NOMO-1 (cell line): ENCODE measurements around the gene LCNL1.

Experiments used
- DNase-seq, 2 experiments: peaks; one replicate each; lab custom pipeline; 2025; ENCODE audit not compliant: unreplicated experiment in 2 of 2; lab: John Stamatoyannopoulos, UW

LCNL1 gene

GRCh38 chr9:136973618-136974617 is 8.9 kb upstream of the LCNL1 start:
- DNase-seq: no peak

GRCh38 chr9:136974817-136975535 is 7.8 kb upstream of the LCNL1 start:
- DNase-seq: no peak

GRCh38 chr9:136975644-136976043 is 7.1 kb upstream of the LCNL1 start:
- DNase-seq: no peak

- no peak for DNase-seq
Measured at GRCh38 chr9:136977223-136977622, 5.6 kb upstream of the LCNL1 start, which contains the start of gene PTGDS. TSS of gene PTGDS (plus strand) at chr9:136977504. CDS start at chr9:136977579, 75 bp downstream.

GRCh38 chr9:136977649-136978072 is 5.1 kb upstream of the LCNL1 start:
- no peak for DNase-seq

GRCh38 chr9:136978073-136978864 is 4.5 kb upstream of the LCNL1 start:
- DNase-seq: peak; percentile 33 to 35

- DNase-seq: no peak
Measured at GRCh38 chr9:136978865-136979544, 3.8 kb upstream of the LCNL1 start.

GRCh38 chr9:136979769-136980587 is 2.8 kb upstream of the LCNL1 start:
- DNase-seq: no peak

GRCh38 chr9:136980669-136981478 is 1.9 kb upstream of the LCNL1 start:
- DNase-seq: no peak

GRCh38 chr9:136981588-136982231 is 1.1 kb upstream of the LCNL1 start:
- no peak for DNase-seq

GRCh38 chr9:136983167-136983566 is 374 bp downstream of the LCNL1 start:
- DNase-seq: no peak

GRCh38 chr9:136983656-136984314 is 992 bp downstream of the LCNL1 start:
- no peak for DNase-seq

- DNase-seq: no peak
Measured at GRCh38 chr9:136984464-136985026, 1.8 kb downstream of the LCNL1 start.

- DNase-seq: no peak
Measured at GRCh38 chr9:136985027-136985602, 2.3 kb downstream of the LCNL1 start.

- DNase-seq: no peak
Measured at GRCh38 chr9:136985853-136986252, 3.1 kb downstream of the LCNL1 start.

- DNase-seq: no peak
Measured at GRCh38 chr9:136988872-136989271, 6.1 kb downstream of the LCNL1 start.
